Peyer's patch (tissue), 4 donors: ENCODE results near the gene C4orf50. TPM values are rescaled to one million over a fixed set of nuclear protein-coding genes. Genes with fewer than 3 reads are reported as not detected.

ENCODE experiments used
- DNase-seq, 3 donors: peaks; one replicate each; pipeline ENCODE4 v3.0.0-alpha.2; 2017 to 2019
- H3K27ac ChIP-seq, 4 donors: fragments of 200-600 bp; sonication (generic); one replicate each; pipeline ENCODE4 v1.5.1; 2016 to 2019
- H3K27me3 ChIP-seq, 2 donors: fragments of 200-600 bp; sonication (generic); one replicate each; pipeline ENCODE4 v1.5.1; 2019
- H3K36me3 ChIP-seq, 3 donors: fragments of 200-600 bp; sonication (generic); one replicate each; pipeline ENCODE4 v1.5.1; 2016 to 2019
- H3K4me1 ChIP-seq, 4 donors: fragments of 200-600 bp; sonication (generic); one replicate each; pipeline ENCODE4 v1.5.1; 2016 to 2019
- H3K4me3 ChIP-seq, 4 donors: fragments of 200-600 bp; sonication (generic); 1 replicate in 3 of 4; 2 replicates in 1 of 4; pipeline ENCODE4 v1.5.1; 2016 to 2019; ENCODE audit warnings: mild to moderate bottlenecking in 1 of 4
- H3K9me3 ChIP-seq, 4 donors: fragments of 200-600 bp; sonication (generic); one replicate each; pipeline ENCODE4 v1.5.1; 2016 to 2019; ENCODE audit warnings: mild to moderate bottlenecking in 1 of 4
- POLR2A ChIP-seq, 2 donors: fragments of 450-650 bp; IDR thresholded peaks; one replicate each; pipeline ENCODE4 v1.5.1; 2017; ENCODE audit warnings: antibody characterized with exemption in 2 of 2, mild to moderate bottlenecking in 2 of 2, moderate library complexity in 2 of 2
- total RNA-seq, 4 donors: library from RNA; depleted of rRNA; stranded (reverse); fragments of >200 nt; gene quantifications; one replicate each; pipeline ENCODE4 v1.1.0, GENCODE V29; 2016
- TF ChIP-seq, protein P1 (sequence below), 6 experiments: fragments of 450-650 bp in 4 of 6; fragments of 200-600 bp in 2 of 6; sonication (generic) in 1 of 6; IDR thresholded peaks; one replicate each; pipeline ENCODE4 v1.5.1; 2017 to 2019; ENCODE audit warnings: antibody characterized with exemption in 6 of 6, mild to moderate bottlenecking in 3 of 6, moderate library complexity in 1 of 6

The C4orf50 gene
- total RNA-seq, 4 donors from 2014 or later: 0.19 to 0.83 (median 0.40) TPM; not detected in 1

DNA sequence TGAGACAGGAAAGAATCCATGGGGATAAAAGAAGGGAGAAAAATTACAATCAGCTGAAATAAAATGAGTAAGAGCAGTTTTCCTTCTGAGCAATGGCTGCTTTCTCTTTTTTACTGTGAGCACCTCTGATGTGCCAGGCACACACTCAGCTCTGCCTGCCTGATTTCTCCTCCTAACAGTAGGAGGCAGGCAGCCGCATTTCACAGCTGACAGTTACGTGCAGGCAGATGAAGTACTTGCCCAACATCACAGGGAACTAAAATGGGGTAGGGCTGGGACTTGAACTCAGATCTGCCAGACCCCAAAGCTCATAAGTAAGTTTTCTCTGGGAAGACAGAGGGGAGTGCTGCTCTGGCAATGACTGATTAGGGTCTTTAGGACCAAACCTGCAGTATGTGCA, 54.6 kb downstream of the C4orf50 start:
- H3K27me3 ChIP-seq: no peaks in the 10 kb centered on the region
- H3K4me1 ChIP-seq: no peaks in the 10 kb centered on the region
- peak in 1 of 3 donors; percentile 8 for DNase-seq
- no peak overlapping the region for H3K27ac ChIP-seq
- no peak overlapping the region for H3K4me3 ChIP-seq
- no peak for TF ChIP-seq POLR2A (IDR thresholded peaks at IDR 0.05)
- TF ChIP-seq, protein P1, sequence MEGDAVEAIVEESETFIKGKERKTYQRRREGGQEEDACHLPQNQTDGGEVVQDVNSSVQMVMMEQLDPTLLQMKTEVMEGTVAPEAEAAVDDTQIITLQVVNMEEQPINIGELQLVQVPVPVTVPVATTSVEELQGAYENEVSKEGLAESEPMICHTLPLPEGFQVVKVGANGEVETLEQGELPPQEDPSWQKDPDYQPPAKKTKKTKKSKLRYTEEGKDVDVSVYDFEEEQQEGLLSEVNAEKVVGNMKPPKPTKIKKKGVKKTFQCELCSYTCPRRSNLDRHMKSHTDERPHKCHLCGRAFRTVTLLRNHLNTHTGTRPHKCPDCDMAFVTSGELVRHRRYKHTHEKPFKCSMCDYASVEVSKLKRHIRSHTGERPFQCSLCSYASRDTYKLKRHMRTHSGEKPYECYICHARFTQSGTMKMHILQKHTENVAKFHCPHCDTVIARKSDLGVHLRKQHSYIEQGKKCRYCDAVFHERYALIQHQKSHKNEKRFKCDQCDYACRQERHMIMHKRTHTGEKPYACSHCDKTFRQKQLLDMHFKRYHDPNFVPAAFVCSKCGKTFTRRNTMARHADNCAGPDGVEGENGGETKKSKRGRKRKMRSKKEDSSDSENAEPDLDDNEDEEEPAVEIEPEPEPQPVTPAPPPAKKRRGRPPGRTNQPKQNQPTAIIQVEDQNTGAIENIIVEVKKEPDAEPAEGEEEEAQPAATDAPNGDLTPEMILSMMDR (IDR thresholded peaks at IDR 0.05): no peak
- H3K36me3 ChIP-seq: no peaks in the 10 kb centered on the region
- H3K9me3 ChIP-seq: no peaks in the 10 kb centered on the region

DNA sequence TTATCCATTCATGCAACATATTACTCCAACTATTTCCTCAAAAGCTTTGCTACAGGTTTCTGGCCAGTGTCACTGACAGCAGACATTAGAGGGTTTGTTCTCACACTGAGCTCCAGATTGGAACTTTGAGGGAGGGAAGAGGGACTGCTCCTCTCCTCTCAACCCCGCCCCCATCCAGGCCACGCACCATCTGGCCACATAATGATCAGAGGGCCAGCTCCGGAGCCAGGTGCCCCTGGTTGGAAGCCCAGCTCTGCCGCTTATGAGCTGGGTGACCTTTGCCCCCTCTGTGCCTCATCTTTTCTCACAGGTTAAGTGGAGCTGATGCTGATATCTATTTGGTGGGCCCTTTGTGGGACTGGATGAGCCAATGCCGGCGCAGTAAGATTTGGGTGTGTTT, 55.8 kb downstream of the C4orf50 start:
- H3K9me3 ChIP-seq: no peaks in the 10 kb centered on the region
- H3K4me3 ChIP-seq: no peak overlapping the region
- no peaks in the 10 kb centered on the region for H3K27me3 ChIP-seq
- no peaks in the 10 kb centered on the region for H3K36me3 ChIP-seq
- TF ChIP-seq, protein P1 (IDR thresholded peaks at IDR 0.05): no peak
- TF ChIP-seq POLR2A (IDR thresholded peaks at IDR 0.05): no peak
- H3K4me1 ChIP-seq: no peaks in the 10 kb centered on the region
- H3K27ac ChIP-seq: no peak overlapping the region
- DNase-seq: peak in 1 of 3 donors; percentile 28

GRCh38 chr4:5960252-5960880, 57.9 kb downstream of the C4orf50 start:
- no peaks in the 10 kb centered on the region for H3K27me3 ChIP-seq
- no peak overlapping the region for H3K27ac ChIP-seq
- peak in 1 of 3 donors; percentile 10 for DNase-seq
- H3K9me3 ChIP-seq: no peaks in the 10 kb centered on the region
- no peaks in the 10 kb centered on the region for H3K4me1 ChIP-seq
- H3K4me3 ChIP-seq: no peak overlapping the region
- TF ChIP-seq POLR2A (IDR thresholded peaks at IDR 0.05): no peak
- TF ChIP-seq, protein P1 (IDR thresholded peaks at IDR 0.05): no peak
- no peaks in the 10 kb centered on the region for H3K36me3 ChIP-seq

- no peak for TF ChIP-seq POLR2A (IDR thresholded peaks at IDR 0.05)
- TF ChIP-seq, protein P1 (IDR thresholded peaks at IDR 0.05): no peak
- DNase-seq: peak in 1 of 3 donors; percentile 15
- Histone ChIP-seq H3K4me1 (no peaks in the 10 kb centered on the region), H3K27me3 (no peaks in the 10 kb centered on the region), H3K9me3 (no peaks in the 10 kb centered on the region), H3K36me3 (no peaks in the 10 kb centered on the region), H3K4me3 (no peak overlapping the region), H3K27ac (no peak overlapping the region)
Observed at GRCh38 chr4:5959211-5959982, 58.8 kb downstream of the C4orf50 start.

GRCh38 chr4:5958199-5958735, 60.0 kb downstream of the C4orf50 start:
- Histone ChIP-seq H3K9me3 (no peaks in the 10 kb centered on the region), H3K4me1 (no peaks in the 10 kb centered on the region), H3K27me3 (no peaks in the 10 kb centered on the region), H3K4me3 (no peak overlapping the region), H3K36me3 (no peaks in the 10 kb centered on the region), H3K27ac (no peak overlapping the region)
- TF ChIP-seq, protein P1 (IDR thresholded peaks at IDR 0.05): no peak
- no peak for TF ChIP-seq POLR2A (IDR thresholded peaks at IDR 0.05)
- DNase-seq: peak in 1 of 3 donors; percentile 31
